ENCODE measurements around the gene UNC5A.

Gene UNC5A

GRCh38 chr5:176847148-176847547 lies 36.8 kb downstream of the UNC5A start:
- DNase-seq, result no peak

GRCh38 chr5:176847726-176848290 lies 37.4 kb downstream of the UNC5A start:
- no peak for DNase-seq

- no peak for DNase-seq
These were observed 38.3 kb downstream of the UNC5A start for GRCh38 chr5:176848651-176849050.

GRCh38 chr5:176849611-176850227 lies 39.4 kb downstream of the UNC5A start:
- DNase-seq, result no peak

GRCh38 chr5:176850371-176851245 lies 40.2 kb downstream of the UNC5A start:
- DNase-seq, result no peak

GRCh38 chr5:176851380-176851779 lies 41.0 kb downstream of the UNC5A start:
- DNase-seq, result no peak

- peak; percentile 58 for DNase-seq
These were observed 41.7 kb downstream of the UNC5A start for GRCh38 chr5:176851871-176852658.

GRCh38 chr5:176853151-176853778 lies 42.9 kb downstream of the UNC5A start:
- DNase-seq, result no peak

- no peak for DNase-seq
These were observed 43.8 kb downstream of the UNC5A start for GRCh38 chr5:176854164-176854563.

- no peak for DNase-seq
These were observed 45.2 kb downstream of the UNC5A start for GRCh38 chr5:176855598-176855997.

- no peak for DNase-seq
These were observed 46.4 kb downstream of the UNC5A start for GRCh38 chr5:176856746-176857145.

- no peak for DNase-seq
These were observed 47.0 kb downstream of the UNC5A start for GRCh38 chr5:176857216-176857893.

GRCh38 chr5:176857894-176858273 lies 47.5 kb downstream of the UNC5A start:
- DNase-seq, result no peak

GRCh38 chr5:176859916-176860315 lies 49.6 kb downstream of the UNC5A start:
- no peak for DNase-seq

- no peak for DNase-seq
These were observed 50.0 kb downstream of the UNC5A start for GRCh38 chr5:176860381-176860780.

- no peak for DNase-seq
These were observed 50.9 kb downstream of the UNC5A start for GRCh38 chr5:176861276-176861675.

GRCh38 chr5:176862330-176862995 lies 52.1 kb downstream of the UNC5A start:
- no peak for DNase-seq

GRCh38 chr5:176863041-176863764 lies 52.8 kb downstream of the UNC5A start:
- DNase-seq, result no peak

- no peak for DNase-seq
These were observed 53.4 kb downstream of the UNC5A start for GRCh38 chr5:176863765-176864098.

GRCh38 chr5:176864755-176865154 lies 54.4 kb downstream of the UNC5A start:
- no peak for DNase-seq

- no peak for DNase-seq
These were observed 55.6 kb downstream of the UNC5A start for GRCh38 chr5:176865964-176866363.

All from SHP77 treated with DMSO at 0.1 percent for 48 hours (cell line).